ENCODE data around the gene HTT. TPM values are rescaled to one million over a fixed set of nuclear protein-coding genes. Genes with fewer than 3 reads are reported as not detected.
A peak's percentile ranks its signal among the peaks of the same experiment; 100 is the strongest.
"Not testable (repeated sequence)": the region's sequence is repeated elsewhere in the genome, so short reads cannot be mapped to it uniquely, and the experiment has no call there.

The HTT gene
- total RNA-seq, 1 experiment from 2014 or later, result 85.4 TPM

- TF ChIP-seq ZNF425 (CRISPR knock-in tag; conservative IDR thresholded peaks at IDR 0.05), result no peak
- TF ChIP-seq, protein P1, sequence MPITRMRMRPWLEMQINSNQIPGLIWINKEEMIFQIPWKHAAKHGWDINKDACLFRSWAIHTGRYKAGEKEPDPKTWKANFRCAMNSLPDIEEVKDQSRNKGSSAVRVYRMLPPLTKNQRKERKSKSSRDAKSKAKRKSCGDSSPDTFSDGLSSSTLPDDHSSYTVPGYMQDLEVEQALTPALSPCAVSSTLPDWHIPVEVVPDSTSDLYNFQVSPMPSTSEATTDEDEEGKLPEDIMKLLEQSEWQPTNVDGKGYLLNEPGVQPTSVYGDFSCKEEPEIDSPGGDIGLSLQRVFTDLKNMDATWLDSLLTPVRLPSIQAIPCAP (CRISPR knock-in tag; IDR thresholded peaks at IDR 0.05), result no peak
Measured at GRCh38 chr4:3148926-3149325, 74.4 kb downstream of the HTT start (continued).

- H3K4me3 Mint-ChIP-seq; H3K27me3 Mint-ChIP-seq (ENCODE audit: low read depth); POLR2A ChIA-PET; H3K27ac Mint-ChIP-seq; H3K4me1 Mint-ChIP-seq; H3K9me3 Mint-ChIP-seq; CTCF ChIA-PET; DNase-seq (ENCODE audit: low spot score): not testable (repeated sequence)
- peak; percentile 34; the same call in 1 of the 2 replicates for ATAC-seq
- H3K36me3 Mint-ChIP-seq, result peaks cover 58% of the 10 kb centered on the region
Measured at GRCh38 chr4:3151238-3151637, 76.8 kb downstream of the HTT start.

DNA sequence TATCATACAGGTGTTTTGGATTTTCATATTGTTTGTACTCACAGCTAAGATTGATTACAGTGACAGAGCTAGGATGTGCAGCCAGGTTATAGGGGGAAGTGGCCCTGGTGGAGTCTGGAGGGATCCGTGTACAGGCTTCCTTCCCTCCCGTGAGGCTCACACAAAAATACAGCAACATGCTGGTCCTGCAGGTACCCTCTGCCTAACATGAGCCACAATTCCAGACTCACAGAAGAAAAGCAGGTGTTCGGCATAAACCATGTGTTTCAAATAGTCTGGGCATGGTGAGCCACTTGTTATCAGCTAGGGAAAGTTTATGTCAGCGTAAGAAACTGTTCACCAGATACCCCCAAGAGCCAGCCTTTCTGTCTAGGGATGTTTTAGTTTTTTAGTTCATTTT, 82.9 kb downstream of the HTT start:
- no peaks in the 10 kb centered on the region for H3K4me1 Mint-ChIP-seq
- H3K27me3 Mint-ChIP-seq (ENCODE audit: low read depth), result no peaks in the 10 kb centered on the region; the same call in 1 of the 2 replicates
- TF ChIP-seq, protein P2, sequence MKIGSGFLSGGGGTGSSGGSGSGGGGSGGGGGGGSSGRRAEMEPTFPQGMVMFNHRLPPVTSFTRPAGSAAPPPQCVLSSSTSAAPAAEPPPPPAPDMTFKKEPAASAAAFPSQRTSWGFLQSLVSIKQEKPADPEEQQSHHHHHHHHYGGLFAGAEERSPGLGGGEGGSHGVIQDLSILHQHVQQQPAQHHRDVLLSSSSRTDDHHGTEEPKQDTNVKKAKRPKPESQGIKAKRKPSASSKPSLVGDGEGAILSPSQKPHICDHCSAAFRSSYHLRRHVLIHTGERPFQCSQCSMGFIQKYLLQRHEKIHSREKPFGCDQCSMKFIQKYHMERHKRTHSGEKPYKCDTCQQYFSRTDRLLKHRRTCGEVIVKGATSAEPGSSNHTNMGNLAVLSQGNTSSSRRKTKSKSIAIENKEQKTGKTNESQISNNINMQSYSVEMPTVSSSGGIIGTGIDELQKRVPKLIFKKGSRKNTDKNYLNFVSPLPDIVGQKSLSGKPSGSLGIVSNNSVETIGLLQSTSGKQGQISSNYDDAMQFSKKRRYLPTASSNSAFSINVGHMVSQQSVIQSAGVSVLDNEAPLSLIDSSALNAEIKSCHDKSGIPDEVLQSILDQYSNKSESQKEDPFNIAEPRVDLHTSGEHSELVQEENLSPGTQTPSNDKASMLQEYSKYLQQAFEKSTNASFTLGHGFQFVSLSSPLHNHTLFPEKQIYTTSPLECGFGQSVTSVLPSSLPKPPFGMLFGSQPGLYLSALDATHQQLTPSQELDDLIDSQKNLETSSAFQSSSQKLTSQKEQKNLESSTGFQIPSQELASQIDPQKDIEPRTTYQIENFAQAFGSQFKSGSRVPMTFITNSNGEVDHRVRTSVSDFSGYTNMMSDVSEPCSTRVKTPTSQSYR (CRISPR knock-in tag; IDR thresholded peaks at IDR 0.05), result no peak
- TF ChIP-seq NFATC4 (CRISPR knock-in tag; IDR thresholded peaks at IDR 0.05) (no peak), CREB1 (CRISPR knock-in tag; IDR thresholded peaks at IDR 0.05) (no peak), E2F5 (CRISPR knock-in tag; IDR thresholded peaks at IDR 0.05) (no peak), GRHL2 (CRISPR knock-in tag; IDR thresholded peaks at IDR 0.05; ENCODE audit: insufficient replicate concordance, severe bottlenecking) (no peak), ZNF423 (CRISPR knock-in tag; IDR thresholded peaks at IDR 0.05) (no peak), PRRX2 (CRISPR knock-in tag; IDR thresholded peaks at IDR 0.05) (no peak), ESRRA (CRISPR knock-in tag; IDR thresholded peaks at IDR 0.05; ENCODE audit: borderline replicate concordance) (no peak), FOXJ3 (CRISPR knock-in tag; IDR thresholded peaks at IDR 0.05; ENCODE audit: borderline replicate concordance) (no peak), NR3C1 (CRISPR knock-in tag; conservative IDR thresholded peaks at IDR 0.05; ENCODE audit: low read depth) (no peak), NFE2L1 (CRISPR knock-in tag; IDR thresholded peaks at IDR 0.05) (no peak), TEAD4 (CRISPR knock-in tag; IDR thresholded peaks at IDR 0.05) (no peak), ZNF219 (CRISPR knock-in tag; IDR thresholded peaks at IDR 0.05; ENCODE audit: borderline replicate concordance) (no peak), NFYB (CRISPR knock-in tag; conservative IDR thresholded peaks at IDR 0.05; ENCODE audit: low read depth) (no peak), ZNF232 (CRISPR knock-in tag; IDR thresholded peaks at IDR 0.05) (no peak)
- TF ChIP-seq, protein P3, sequence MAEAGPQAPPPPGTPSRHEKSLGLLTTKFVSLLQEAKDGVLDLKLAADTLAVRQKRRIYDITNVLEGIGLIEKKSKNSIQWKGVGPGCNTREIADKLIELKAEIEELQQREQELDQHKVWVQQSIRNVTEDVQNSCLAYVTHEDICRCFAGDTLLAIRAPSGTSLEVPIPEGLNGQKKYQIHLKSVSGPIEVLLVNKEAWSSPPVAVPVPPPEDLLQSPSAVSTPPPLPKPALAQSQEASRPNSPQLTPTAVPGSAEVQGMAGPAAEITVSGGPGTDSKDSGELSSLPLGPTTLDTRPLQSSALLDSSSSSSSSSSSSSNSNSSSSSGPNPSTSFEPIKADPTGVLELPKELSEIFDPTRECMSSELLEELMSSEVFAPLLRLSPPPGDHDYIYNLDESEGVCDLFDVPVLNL (CRISPR knock-in tag; IDR thresholded peaks at IDR 0.05; ENCODE audit: borderline replicate concordance, low read depth), result no peak
- TF ChIP-seq, protein P4, sequence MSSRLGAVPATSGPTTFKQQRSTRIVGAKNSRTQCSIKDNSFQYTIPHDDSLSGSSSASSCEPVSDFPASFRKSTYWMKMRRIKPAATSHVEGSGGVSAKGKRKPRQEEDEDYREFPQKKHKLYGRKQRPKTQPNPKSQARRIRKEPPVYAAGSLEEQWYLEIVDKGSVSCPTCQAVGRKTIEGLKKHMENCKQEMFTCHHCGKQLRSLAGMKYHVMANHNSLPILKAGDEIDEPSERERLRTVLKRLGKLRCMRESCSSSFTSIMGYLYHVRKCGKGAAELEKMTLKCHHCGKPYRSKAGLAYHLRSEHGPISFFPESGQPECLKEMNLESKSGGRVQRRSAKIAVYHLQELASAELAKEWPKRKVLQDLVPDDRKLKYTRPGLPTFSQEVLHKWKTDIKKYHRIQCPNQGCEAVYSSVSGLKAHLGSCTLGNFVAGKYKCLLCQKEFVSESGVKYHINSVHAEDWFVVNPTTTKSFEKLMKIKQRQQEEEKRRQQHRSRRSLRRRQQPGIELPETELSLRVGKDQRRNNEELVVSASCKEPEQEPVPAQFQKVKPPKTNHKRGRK (CRISPR knock-in tag; IDR thresholded peaks at IDR 0.05; ENCODE audit: borderline replicate concordance), result no peak
- H3K27ac Mint-ChIP-seq, result no peak overlapping the region
- DNase-seq (ENCODE audit: low spot score) (no peak), ATAC-seq (no peak)
- peaks cover 70% of the 10 kb centered on the region for H3K36me3 Mint-ChIP-seq
- H3K9me3 Mint-ChIP-seq, result peaks cover 14% of the 10 kb centered on the region
- ChIA-PET CTCF (no interaction called here), POLR2A (no interaction called here)
- no peak overlapping the region for H3K4me3 Mint-ChIP-seq

Data from WTC11 (cell line).